Mucosa of descending colon (tissue), 3 donors: ENCODE measurements around the gene HKDC1. TPM values are rescaled to one million over a fixed set of nuclear protein-coding genes. Genes with fewer than 3 reads are reported as not detected.

Experiments
- ATAC-seq: fragments of 200-7000 bp; cut with Tn5 transposase; one replicate; pipeline ENCODE4 v1.9.1; 2020; ENCODE audit warnings: mild to moderate bottlenecking, moderate library complexity
- DNase-seq, 3 donors: peaks; one replicate each; pipeline ENCODE4 v3.0.0-alpha.2; 2020
- H3K36me3 ChIP-seq: fragments of 200-600 bp; one replicate; pipeline ENCODE4 v1.8.0; 2021; ENCODE audit warnings: low read depth, mild to moderate bottlenecking
- H3K4me1 ChIP-seq: fragments of 200-600 bp; one replicate; pipeline ENCODE4 v1.8.0; 2021; ENCODE audit warnings: low read depth, mild to moderate bottlenecking
- H3K4me3 ChIP-seq: fragments of 200-600 bp; one replicate; pipeline ENCODE4 v1.8.0; 2021; ENCODE audit warnings: mild to moderate bottlenecking
- H3K9me3 ChIP-seq: fragments of 200-600 bp; one replicate; pipeline ENCODE4 v1.8.0; 2021; ENCODE audit warnings: mild to moderate bottlenecking
- intact Hi-C, 2 donors: fragments of 100-400 bp; cut with DNase I in 1 of 2; cut with micrococcal nuclease in 1 of 2; formaldehyde crosslinking; loops; one replicate each; pipeline versions ENCODE4 v1.11.0 to v1.11.1; 2022; cut with DNase I, micrococcal nuclease
- total RNA-seq, 3 donors: library from RNA; stranded (reverse); fragmentation: NEBNext Ultra II Directional in 2 of 3; extraction: Animal tissue kit (Norgen Biotek cat#: 25700) in 2 of 3; gene quantifications; one replicate each; pipeline versions ENCODE4 v1.2.1 to v1.2.4, GENCODE V29; 2021 to 2023
- TF ChIP-seq, protein P1 (sequence below): fragments of 200-600 bp; IDR thresholded peaks from one replicate; pipeline ENCODE4 v1.8.0; 2022; ENCODE audit warnings: antibody characterized with exemption, mild to moderate bottlenecking
- donor health status: DM: no; HTN: no; CAD: no; lungs with moderate emphysema.
- donor health status: DM: no; HTN: no; CAD: no.
- donor health status: DM: no; HTN: yes; CAD: no.

HKDC1 gene
- total RNA-seq, 3 donors from 2014 or later = 20.2 to 31.2 (median 23.9) TPM

DNA sequence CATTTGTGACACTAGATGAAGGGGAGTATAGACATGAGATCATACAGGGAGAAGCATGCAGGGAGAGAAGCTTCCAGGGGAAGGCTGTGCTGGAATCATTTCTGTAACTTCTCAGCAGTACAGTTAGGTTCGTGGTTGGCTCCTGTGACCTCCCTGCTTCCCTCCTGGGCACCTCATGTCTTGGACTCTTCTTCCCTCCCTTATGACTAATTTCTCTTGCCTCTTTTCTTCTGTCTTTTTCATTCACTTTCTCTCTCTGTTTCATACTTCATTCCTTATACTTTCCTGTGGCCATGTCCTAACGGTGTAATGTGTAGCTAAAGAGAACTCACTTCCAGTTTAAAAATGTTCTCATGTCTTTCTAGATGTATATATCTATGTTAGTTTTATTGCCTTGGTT lies 19.1 kb upstream of the HKDC1 start:
- intact Hi-C loops = no loop called here
- no peaks in the 10 kb centered on the region for H3K36me3 ChIP-seq
- ATAC-seq = no peak

GRCh38 chr10:69202332-69202731 lies 17.8 kb upstream of the HKDC1 start:
- no peak for ATAC-seq
- Histone ChIP-seq H3K4me3 (no peak overlapping the region), H3K9me3 (no peaks in the 10 kb centered on the region), H3K36me3 (no peaks in the 10 kb centered on the region), H3K4me1 (no peaks in the 10 kb centered on the region)
- TF ChIP-seq, protein P1, sequence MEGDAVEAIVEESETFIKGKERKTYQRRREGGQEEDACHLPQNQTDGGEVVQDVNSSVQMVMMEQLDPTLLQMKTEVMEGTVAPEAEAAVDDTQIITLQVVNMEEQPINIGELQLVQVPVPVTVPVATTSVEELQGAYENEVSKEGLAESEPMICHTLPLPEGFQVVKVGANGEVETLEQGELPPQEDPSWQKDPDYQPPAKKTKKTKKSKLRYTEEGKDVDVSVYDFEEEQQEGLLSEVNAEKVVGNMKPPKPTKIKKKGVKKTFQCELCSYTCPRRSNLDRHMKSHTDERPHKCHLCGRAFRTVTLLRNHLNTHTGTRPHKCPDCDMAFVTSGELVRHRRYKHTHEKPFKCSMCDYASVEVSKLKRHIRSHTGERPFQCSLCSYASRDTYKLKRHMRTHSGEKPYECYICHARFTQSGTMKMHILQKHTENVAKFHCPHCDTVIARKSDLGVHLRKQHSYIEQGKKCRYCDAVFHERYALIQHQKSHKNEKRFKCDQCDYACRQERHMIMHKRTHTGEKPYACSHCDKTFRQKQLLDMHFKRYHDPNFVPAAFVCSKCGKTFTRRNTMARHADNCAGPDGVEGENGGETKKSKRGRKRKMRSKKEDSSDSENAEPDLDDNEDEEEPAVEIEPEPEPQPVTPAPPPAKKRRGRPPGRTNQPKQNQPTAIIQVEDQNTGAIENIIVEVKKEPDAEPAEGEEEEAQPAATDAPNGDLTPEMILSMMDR = no peak
- DNase-seq = no peak
- intact Hi-C loops = no loop called here

More for the DNA sequence above, 19.1 kb upstream of the HKDC1 start:
- Histone ChIP-seq H3K4me1 (no peaks in the 10 kb centered on the region), H3K4me3 (no peak overlapping the region), H3K9me3 (no peaks in the 10 kb centered on the region)
- no peak for DNase-seq
- TF ChIP-seq, protein P1 = no peak

DNA sequence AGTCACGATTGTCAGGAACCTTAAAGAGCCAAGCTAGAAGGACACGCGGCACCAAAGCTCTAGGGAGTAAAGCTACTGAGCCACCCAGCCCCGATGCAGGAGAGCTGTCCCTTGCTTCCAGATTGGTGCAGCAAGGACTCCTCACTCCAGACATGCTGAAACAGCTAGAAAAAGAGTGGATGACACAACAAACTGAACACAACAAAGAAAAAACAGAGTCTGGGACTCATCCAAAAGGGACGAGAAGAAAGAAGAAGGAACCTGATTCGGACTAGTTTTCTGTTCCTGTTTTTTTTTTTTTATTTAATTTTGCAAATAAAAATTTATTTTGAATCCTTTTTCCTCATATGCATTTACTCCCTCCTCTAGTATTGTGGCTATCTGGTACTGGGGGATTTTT lies 11.4 kb upstream of the HKDC1 start:
- Histone ChIP-seq H3K36me3 (no peaks in the 10 kb centered on the region), H3K4me1 (no peaks in the 10 kb centered on the region), H3K9me3 (no peaks in the 10 kb centered on the region), H3K4me3 (no peak overlapping the region)
- intact Hi-C loops = no loop called here
- ATAC-seq (no peak), DNase-seq (no peak)
- TF ChIP-seq, protein P1 = no peak

DNA sequence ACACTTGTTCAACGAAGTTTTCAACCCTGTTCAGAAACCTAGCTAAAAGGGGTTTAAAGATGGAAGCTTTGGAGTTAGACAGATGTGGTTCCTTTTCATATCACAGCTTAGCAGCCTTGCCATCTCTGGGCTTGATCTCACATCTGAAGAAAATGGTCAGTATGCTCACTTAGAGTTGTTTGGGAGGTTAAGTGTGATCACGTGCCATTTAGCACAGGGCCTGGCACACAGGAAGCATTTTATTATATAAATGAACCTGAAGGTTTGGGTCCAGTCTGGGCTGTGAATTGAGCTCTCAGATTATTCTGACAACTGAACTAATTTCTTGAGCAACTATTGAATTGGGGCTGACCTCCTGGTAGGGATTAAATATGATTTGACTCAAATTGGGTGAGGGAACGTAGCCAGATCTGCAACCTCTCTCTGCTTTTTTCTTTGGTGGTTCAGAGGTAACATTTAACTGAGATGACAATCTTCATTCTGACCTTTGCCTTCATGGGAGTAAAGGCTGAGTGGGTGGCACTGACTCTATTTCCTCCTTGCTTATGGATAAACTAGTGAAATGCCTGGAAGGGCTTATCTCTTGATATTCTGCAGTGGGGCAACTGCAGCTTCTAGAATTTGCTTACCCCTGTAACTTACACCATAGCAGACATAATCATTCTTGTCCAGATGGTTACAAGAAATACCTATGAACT lies 10.2 kb upstream of the HKDC1 start:
- intact Hi-C loops = no loop called here
- no peaks in the 10 kb centered on the region for H3K4me1 ChIP-seq
- TF ChIP-seq, protein P1 = no peak
- no peaks in the 10 kb centered on the region for H3K9me3 ChIP-seq
- DNase-seq = no peak
- H3K4me3 ChIP-seq = no peak overlapping the region
- peak; percentile 84 for ATAC-seq
- H3K36me3 ChIP-seq = no peaks in the 10 kb centered on the region

DNA sequence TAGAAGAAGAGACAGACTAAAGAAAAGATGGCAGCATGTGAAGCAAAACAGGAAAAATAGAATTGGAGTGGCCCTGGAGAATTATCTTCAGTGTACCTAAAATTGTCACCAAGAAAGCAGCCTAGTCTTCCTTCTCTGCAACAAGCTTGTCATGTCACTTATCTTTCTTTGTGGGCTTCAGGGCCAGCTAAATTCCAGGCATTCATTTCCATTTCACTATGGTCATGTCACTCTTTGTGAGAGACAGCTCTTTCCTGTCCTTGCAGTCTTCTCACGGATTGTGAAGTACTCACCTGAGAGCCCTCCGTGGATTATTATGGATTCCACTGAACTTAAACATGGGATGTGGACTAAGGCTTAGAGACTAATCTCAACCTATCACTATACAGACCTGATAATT lies 9.0 kb upstream of the HKDC1 start:
- no peak for ATAC-seq

More for the DNA sequence above, 9.0 kb upstream of the HKDC1 start:
- no peak for DNase-seq
- no peak overlapping the region for H3K4me3 ChIP-seq
- intact Hi-C loops = no loop called here
- no peaks in the 10 kb centered on the region for H3K4me1 ChIP-seq
- no peaks in the 10 kb centered on the region for H3K36me3 ChIP-seq
- TF ChIP-seq, protein P1 = no peak
- no peaks in the 10 kb centered on the region for H3K9me3 ChIP-seq
